GM19238 (cell line): ENCODE results near the gene CSH1.
"Not testable (repeated sequence)": the region's sequence is repeated elsewhere in the genome, so short reads cannot be mapped to it uniquely, and the experiment has no call there.

Source experiments
- DNase-seq: peaks from one replicate; pipeline ENCODE4 v3.0.0; 2011; ENCODE audit warnings: low spot score; ENCODE audit not compliant: insufficient read length

Gene CSH1

GRCh38 chr17:63928966-63929695, 32.8 kb upstream of the CSH1 start:
- DNase-seq, result no peak

- no peak for DNase-seq
Measured at GRCh38 chr17:63928172-63928666, 31.8 kb upstream of the CSH1 start.

DNA sequence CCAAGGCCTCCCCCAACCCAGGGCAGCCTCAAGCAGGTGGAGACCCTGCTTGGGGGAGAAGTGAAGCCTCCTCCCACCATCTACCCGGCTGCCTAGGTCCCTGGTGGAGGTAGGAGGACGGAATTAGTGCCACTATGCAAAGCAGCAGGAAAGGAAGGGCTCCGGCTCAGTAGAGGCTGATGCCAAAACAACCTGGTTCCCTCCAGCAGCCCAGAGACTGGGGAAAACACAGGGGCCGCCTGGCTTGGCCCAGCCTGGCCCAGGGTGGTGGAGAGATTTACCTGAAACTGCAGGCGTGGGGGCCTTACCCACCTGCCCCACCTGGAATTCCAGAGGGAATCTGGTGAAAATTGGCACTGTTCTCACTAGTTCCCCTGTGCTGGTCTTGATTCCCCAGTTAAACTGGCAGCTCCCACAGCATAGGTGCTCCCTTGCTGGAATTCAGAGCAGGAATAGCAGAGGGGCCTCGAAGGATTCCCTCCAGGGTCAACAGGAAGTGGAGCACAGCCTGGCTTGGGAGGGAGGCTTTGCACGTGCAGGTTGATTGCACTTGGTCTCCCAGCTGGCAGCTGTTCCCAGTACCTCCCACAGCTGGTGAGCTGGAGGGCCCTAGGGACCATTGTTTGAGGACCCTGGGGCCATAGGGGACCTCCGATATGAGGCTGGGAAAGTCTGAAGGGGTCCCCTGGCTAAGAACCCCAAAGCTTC, 31.2 kb upstream of the CSH1 start:
- no peak for DNase-seq

DNA sequence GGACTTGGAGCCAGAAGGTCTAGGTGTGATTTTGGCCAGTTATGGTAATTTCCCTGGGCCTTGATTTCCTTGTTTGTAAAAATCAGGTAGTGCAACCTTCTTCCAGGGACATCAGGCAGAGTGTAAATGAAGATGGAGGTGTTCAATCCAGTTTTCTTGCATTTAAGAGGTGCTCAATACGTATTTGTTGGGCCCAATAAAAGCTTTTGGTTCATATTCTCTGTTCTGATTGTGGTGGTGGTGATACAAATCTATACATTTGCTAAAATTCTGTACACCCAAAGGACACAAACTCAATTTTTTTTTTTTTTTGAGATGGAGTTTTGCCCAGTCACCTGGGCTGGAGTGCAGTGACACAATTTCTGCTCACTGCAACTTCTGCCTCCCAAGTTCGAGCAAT, 29.8 kb upstream of the CSH1 start:
- no peak for DNase-seq

- no peak for DNase-seq
Measured at GRCh38 chr17:63925615-63926014, 29.2 kb upstream of the CSH1 start.

DNA sequence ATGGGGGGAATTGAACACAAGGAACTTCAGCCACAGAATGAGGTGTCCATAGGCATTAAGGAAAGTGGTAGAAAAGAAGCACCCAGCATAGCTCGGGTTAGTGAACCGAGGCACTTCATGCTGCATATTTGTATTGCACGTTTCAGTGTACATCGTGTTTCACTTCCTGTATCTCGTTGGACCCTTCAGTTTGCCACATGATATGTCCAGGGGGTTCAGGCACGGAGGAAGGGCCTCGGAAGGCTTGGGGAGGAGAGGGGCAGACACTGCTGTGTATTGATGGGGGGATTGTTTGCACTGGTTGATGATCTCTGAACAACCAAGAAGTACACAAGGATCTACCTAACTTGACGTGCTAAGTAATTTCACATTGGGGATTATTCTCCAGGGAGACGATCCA, 26.0 kb upstream of the CSH1 start:
- not testable (repeated sequence) for DNase-seq

DNA sequence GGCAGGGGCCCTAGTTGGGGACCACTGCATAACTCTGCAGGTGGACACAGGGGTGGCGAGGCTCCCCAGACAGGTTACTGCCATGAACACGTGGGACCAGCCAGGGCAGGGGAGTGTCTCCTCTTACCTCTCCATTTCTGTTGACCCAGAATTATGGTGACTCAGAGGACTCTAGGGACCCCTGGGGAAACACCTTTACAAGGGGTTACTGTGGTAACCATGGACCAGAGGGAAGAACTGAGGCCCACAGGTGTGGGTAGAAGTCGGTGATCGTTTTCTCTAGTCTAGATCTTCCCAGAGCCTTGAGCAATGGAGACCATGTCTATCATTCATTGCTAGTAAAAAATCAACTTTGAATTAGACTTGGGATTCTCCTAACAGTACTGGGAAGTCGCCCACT, 24.4 kb upstream of the CSH1 start:
- not testable (repeated sequence) for DNase-seq

GRCh38 chr17:63920050-63920449, 23.7 kb upstream of the CSH1 start:
- not testable (repeated sequence) for DNase-seq

DNA sequence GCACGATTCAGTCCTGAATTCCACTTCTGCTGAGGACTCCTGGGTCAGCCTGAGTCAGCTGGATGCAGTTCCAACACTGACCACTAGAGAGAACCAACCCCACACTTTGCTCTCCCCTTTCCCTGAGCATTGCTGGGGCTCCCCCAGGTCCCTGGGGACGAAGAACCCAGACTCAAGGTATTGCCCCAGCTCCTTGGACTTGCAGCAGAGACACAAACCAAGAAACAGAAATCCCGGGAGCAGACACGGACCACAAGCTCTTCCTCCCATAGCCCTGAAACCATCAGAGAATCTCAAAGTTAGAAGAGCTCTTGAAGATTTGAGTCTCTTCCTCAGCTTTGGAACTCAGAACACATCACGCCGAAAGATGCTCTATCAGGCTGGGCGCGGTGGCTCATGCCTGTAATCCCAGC, 22.9 kb upstream of the CSH1 start:
- DNase-seq, result peak; percentile 78

- not testable (repeated sequence) for DNase-seq
Measured at GRCh38 chr17:63918789-63919305, 22.5 kb upstream of the CSH1 start, which contains the start of gene GH1. TSS of gene GH1 (minus strand) at chr17:63918839. CDS start at chr17:63918776, 63 bp downstream.

DNA sequence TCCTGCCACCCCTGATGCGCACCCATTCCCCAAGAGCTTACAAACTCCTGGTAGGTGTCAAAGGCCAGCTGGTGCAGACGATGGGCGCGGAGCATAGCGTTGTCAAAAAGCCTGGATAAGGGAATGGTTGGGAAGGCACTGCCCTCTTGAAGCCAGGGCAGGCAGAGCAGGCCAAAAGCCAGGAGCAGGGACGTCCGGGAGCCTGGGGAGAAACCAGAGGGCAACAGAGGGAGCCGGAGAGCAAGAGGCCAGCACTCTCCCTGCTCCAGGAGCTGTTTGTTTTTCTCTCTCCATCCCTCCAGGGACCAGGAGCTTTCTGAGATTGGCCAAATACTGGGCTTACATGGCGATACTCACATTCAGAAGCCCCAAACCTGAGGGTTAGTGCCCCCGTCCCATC, 21.9 kb upstream of the CSH1 start:
- no peak for DNase-seq

DNA sequence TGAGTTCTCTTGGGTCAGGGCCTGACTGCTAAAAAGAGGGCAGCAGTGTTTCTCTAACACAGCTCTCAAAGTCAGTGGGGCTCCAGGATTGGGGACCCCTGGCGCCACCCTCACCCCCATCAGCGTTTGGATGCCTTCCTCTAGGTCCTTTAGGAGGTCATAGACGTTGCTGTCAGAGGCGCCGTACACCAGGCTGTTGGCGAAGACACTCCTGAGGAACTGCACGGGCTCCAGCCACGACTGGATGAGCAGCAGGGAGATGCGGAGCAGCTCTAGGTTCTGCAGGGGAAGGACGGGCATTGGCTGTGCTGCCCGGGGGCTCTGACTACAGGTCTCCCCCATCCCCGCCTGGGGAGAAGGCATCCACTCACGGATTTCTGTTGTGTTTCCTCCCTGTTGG, 21.3 kb upstream of the CSH1 start:
- no peak for DNase-seq

- DNase-seq, result not testable (repeated sequence)
Measured at GRCh38 chr17:63917206-63917605, 20.8 kb upstream of the CSH1 start.

DNA sequence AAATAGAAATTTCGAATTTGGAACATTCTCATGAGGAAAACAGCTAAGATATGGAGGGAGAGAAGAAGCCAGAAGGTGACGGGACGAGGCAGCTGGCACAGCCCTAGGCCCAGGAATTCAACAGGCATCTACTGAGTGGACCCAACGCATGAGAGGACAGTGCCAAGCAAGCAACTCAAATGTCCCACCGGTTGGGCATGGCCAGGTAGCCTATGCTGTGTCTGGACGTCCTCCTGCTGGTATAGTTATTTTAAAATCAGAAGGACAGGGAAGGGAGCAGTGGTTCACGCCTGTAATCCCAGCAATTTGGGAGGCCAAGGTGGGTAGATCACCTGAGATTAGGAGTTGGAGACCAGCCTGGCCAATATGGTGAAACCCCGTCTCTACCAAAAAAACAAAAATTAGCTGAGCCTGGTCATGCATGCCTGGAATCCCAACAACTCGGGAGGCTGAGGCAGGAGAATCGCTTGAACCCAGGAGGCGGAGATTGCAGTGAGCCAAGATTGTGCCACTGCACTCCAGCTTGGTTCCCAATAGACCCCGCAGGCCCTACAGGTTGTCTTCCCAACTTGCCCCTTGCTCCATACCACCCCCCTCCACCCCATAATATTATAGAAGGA, 20.3 kb upstream of the CSH1 start:
- DNase-seq, result no peak

GRCh38 chr17:63915753-63916152, 19.4 kb upstream of the CSH1 start:
- DNase-seq, result not testable (repeated sequence)

GRCh38 chr17:63914471-63914870, 18.1 kb upstream of the CSH1 start:
- DNase-seq, result no peak

DNA sequence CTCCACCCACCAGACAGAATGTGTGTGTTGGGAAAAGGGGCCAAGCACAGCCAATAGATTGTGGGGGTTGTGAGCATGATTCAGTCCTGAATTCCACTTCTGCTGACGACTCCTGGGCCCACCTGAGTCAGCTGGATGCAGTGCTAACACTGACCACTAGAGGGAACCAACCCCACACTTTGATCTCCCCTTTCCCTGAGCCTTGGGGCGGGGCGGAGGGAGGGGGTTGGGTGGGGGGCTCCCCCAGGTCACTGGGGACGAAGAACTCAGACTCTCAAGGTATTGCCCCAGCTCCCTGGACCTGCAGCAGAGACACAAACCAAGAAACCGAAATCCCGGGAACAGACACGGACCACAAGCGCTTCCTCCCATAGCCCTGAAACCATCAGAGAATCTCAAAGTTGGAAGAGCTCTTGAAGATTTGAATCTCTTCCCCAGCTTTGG, 15.3 kb upstream of the CSH1 start:
- DNase-seq, result no peak

- no peak for DNase-seq
Measured at GRCh38 chr17:63911041-63911635, 14.8 kb upstream of the CSH1 start, which contains the start of gene CSHL1. TSS of gene CSHL1 (minus strand) at chr17:63911258. CDS start at chr17:63911196, 62 bp downstream.

DNA sequence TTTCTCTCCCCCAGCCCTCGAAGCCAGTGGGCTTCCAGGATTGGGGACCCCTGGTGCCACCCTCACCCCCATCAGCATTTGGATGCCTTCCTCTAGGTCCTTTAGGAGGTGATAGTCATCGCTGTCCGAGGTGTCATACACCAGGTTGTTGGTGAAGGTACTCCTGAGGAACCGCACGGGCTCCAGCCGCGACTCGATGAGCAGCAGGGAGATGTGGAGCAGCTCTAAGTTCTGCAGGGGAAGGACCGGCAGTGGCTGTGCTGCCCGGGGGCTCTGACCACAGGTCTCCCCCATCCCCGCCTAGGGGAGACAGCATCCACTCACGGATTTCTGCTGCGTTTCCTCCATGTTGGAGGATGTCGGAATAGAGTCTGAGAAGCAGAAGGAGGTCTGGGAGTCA, 13.7 kb upstream of the CSH1 start:
- no peak for DNase-seq

DNA sequence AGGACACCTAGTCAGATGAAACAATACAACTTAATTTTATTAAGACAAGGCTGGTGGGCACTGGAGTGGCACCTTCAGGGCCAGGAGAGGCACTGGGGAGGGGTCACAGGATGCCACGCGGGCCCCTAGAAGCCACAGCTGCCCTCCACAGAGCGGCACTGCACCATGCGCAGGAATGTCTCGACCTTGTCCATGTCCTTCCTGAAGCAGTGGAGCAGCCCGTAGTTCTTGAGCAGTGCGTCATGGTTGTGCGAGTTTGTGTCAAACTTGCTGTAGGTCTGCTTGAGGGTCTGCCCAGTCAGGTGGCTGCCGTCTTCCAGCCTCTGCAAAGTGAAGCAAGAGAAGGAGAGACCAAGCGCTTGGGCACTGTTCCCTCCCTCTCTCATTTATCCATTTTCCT, 13.2 kb upstream of the CSH1 start:
- not testable (repeated sequence) for DNase-seq

GRCh38 chr17:63907161-63907778, 10.9 kb upstream of the CSH1 start:
- DNase-seq, result not testable (repeated sequence)
